GM11168 (cell line): ENCODE measurements around the gene OR5AN1.
"Not testable (repeated sequence)": the region's sequence is repeated elsewhere in the genome, so short reads cannot be mapped to it uniquely, and the experiment has no call there.

Experiments
- in situ Hi-C: fragments of 300-500 bp; cut with MboI; formaldehyde crosslinking; loops from one replicate; pipeline ENCODE4 v1.12.0; 2022; ENCODE audit warnings: low sequenced_read_pairs; ENCODE audit not compliant: unreplicated experiment

OR5AN1 gene, protein sequence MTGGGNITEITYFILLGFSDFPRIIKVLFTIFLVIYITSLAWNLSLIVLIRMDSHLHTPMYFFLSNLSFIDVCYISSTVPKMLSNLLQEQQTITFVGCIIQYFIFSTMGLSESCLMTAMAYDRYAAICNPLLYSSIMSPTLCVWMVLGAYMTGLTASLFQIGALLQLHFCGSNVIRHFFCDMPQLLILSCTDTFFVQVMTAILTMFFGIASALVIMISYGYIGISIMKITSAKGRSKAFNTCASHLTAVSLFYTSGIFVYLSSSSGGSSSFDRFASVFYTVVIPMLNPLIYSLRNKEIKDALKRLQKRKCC

GRCh38 chr11:59358595-59358994 lies at the start of gene OR5AN1:
TSS of gene OR5AN1 (plus strand) at chr11:59358895. CDS start at chr11:59364459, 5,564 bp downstream.
- in situ Hi-C loops: no loop called here

DNA sequence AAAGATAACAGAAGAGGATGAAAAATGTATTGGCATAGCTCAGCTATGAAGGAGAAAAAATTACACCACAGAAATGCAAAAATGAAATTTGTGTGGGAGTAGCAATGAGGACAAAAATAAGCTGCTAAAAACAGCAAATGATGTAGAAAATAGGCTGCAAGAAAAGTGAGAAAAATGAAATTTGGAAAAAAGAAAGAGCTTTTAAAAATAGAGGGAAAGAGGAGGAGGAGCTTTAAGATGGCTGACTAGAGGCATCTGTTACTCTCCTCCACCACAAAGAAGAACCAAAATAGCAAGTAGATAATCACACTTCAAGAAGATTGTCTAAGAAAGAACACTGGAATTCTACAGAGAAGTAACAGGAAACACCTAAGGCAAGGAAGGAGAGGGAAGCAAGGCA lies 23.7 kb upstream of the OR5AN1 start:
- in situ Hi-C loops: no loop called here

- in situ Hi-C loops: no loop called here
Observed at GRCh38 chr11:59336176-59336575, 22.5 kb upstream of the OR5AN1 start.

GRCh38 chr11:59336931-59337330 lies 21.8 kb upstream of the OR5AN1 start:
- in situ Hi-C loops: no loop called here

DNA sequence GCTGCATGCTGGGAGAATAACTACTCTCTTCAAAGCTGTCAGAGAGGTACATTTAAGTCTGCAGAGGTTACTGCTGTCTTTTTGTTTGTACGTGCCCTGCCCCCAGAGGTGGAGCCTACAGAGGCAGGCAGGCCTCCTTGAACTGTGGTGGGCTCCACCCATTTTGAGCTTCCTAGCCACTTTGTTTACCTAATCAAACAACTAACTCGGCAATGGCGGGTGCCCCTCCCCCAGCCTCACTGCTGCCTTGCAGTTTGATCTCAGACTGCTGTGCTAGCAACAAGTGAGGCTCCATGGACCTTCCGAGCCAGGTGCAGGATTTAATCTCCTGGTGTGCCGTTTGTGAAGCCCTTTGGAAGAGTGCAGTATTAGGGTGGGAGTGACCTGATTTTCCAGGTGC lies 9.0 kb upstream of the OR5AN1 start:
- in situ Hi-C loops: not testable (repeated sequence)

DNA sequence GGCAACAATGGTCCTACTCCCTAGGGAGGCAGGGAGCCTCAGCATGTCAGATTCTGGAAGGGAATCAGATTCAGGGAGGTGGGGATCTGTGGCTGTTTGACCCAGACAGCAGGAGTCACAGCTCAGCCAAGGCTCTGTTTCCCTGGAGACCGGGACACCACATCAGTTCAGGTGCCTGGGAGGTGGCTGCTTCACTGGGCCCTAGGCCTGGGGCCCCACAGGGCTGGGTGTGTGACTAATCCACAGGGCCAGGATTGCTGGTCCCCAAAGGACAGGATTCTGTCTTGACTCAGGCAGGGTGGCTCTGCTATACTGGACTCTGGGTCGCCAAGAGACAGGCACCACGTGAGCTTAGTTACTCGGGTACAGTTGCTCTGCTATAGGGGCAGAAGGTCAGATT lies 3.5 kb upstream of the OR5AN1 start:
- in situ Hi-C loops: no loop called here

- in situ Hi-C loops: no loop called here
Observed at GRCh38 chr11:59356561-59356960, 2.1 kb upstream of the OR5AN1 start.

DNA sequence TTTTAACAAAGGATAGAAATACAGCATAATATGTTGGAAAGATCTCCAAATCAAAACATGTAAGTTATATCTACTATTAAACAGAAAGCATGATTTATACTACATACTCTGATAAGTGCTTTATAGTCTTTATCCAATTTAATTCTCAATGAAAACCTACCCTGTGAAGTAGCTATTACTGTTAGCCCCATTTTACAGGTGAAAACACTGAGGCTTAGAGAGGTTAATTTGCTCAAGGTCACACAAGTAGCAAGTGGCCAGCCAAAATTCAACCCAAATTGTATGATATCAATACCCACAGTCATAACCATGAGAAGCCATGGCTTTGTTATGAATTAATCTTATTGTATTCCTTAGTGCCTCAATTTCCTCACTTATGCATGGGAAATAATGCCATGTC lies 675 bp upstream of the OR5AN1 start:
- in situ Hi-C loops: no loop called here

- in situ Hi-C loops: no loop called here
Observed at GRCh38 chr11:59365232-59366018, 6.7 kb downstream of the OR5AN1 start.

DNA sequence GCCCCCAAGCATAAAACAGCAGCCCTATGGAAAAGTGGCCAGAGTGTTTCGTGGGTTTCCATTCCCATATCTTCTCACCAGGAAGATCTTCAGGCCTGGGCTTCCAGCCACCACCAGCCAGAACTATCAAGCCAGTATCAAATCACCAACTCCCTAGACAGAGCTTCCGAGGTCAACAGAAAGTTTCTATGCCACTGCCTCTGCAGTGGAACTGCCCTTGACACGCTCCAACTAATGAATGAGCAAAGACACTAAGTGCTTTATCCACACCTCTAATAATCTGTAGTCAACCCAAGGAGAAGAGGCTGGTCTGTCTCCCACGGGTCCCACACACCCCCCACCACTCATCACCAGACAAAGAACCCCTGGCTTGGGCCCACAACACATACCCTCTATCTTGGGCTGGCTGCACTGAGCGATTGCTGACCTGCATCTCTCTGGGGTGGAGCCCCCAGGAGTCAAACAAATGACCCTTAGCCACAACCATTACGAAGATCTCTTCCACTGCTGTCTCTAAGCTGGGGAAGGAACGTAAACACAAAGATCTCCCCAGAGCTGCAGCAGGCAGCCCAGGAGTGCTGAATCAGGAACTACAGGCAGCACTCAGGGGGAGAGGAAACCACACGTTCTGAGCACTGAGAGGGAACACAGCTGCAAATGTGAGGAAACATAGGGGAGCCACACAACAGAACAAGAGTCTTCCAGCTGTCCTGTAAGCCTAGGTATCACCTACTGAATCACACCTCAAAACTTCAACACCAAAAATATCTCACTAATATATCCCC lies 9.7 kb downstream of the OR5AN1 start:
- in situ Hi-C loops: no loop called here

- in situ Hi-C loops: not testable (repeated sequence)
Observed at GRCh38 chr11:59372324-59372723, 13.6 kb downstream of the OR5AN1 start.

DNA sequence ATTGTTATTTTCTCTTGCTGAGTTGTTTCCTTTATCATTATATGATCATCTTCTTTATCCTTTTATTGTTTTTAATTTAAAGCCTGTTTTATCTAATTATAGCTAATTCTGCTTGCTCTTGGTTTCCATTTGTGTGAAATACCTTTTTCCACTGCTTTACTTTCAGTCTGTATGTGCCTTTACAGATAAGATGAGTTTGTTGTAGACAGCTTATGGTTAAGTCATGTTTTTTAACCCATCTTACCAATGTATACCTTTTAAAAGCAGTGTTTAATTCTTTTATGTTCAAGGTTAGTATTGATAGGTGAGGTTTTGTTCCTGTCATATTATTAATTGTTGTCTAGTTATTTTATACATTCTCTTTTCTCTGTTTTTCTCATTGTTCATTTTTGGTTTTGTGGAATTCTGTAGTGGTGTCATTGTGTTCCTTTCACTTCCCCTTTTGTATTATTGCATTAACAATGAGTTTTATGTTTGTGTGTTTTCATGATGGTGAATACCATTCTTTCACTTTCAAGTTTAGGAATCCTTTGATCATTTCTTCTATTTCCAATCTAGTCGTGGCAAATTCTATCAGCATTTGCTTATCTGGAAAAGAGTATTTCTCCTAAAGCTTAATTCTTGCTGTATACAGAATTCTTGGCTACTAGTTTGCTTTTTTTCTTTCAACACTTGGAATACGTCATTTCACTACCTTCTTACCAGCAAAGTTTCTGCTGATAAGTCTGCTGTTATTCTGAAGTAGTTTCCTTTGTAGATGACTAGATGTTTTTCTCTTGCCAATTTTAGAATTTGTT lies 21.8 kb downstream of the OR5AN1 start:
- in situ Hi-C loops: no loop called here

DNA sequence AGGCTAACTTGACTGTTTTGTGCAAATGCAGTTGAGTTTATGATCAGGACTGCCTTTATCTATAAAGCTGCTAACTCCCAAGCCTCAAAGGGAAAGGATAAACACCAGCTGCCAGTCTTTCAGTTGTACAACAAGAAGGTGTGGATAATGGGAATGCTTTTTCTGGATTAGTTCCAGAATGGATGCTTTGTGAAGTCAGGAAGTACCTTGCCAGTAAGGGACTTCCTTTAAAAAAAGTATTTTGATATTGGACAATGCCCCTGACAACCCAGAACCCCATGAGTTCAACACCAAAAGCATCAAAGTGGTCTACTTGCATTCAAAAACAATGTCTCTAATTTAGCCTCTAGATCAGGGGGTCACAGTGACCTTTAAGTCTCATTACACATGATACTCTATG lies 35.5 kb downstream of the OR5AN1 start:
- in situ Hi-C loops: no loop called here

- in situ Hi-C loops: no loop called here
Observed at GRCh38 chr11:59400461-59401261, 42.0 kb downstream of the OR5AN1 start.

- in situ Hi-C loops: no loop called here
Observed at GRCh38 chr11:59401262-59401552, 42.5 kb downstream of the OR5AN1 start.

GRCh38 chr11:59403546-59403945 lies 44.9 kb downstream of the OR5AN1 start:
- in situ Hi-C loops: no loop called here

DNA sequence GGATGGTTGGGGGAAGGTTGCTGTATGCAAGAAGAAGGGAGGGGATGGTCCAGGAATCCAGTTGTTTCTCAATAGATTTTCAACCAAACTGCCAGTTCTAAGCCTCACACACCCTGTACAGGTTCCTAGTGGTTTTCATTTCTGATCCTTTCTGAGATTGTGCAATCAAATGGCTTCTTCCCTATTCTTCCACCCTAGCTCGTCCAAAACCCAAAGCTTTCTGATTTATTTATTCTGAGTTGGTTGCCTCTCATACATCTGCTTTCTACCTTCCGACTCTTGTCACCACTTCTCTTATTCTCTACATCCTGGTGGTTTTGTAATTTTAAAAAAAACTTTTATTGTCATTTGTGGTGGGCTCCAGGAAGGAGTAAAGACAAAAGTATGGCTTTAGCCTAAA lies 55.0 kb downstream of the OR5AN1 start:
- in situ Hi-C loops: no loop called here

DNA sequence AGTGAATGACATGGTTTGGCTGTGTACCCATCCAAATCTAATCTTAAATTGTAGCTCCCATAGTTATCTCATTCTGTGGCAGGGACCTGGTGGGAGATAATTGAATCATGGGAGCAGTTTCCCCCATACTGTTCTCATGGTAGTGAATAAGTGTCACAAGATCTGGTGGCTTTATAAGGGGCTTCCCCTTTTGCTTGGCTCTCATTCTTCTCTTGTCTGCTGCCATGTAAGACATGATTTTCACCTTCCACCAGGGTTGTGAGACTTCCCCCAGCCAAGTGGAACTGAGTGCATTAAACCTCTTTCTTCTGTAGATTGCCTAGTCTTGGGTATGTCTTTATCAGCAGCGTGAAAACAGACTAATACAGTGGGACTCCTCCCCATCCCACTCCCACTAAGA lies 56.4 kb downstream of the OR5AN1 start:
- in situ Hi-C loops: no loop called here

DNA sequence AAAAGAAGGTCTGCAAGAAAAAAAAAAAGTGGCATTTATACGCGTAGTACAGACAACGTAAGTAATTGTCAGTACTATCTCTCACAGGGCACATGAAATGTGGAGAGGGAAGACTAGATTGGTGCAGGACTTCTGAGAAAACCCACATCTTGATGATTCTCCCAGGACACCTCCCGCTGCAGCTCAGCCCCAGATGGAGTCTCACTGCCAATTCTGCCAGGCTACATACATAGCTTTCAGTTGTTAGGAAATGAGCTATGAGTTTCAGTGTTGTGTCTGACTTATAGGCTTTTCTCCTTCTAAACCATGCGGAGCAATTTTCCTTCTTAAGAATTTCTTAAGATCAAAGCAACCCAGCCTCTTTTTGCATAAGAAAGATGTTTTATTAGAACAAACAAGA lies 57.9 kb downstream of the OR5AN1 start:
- in situ Hi-C loops: no loop called here

DNA sequence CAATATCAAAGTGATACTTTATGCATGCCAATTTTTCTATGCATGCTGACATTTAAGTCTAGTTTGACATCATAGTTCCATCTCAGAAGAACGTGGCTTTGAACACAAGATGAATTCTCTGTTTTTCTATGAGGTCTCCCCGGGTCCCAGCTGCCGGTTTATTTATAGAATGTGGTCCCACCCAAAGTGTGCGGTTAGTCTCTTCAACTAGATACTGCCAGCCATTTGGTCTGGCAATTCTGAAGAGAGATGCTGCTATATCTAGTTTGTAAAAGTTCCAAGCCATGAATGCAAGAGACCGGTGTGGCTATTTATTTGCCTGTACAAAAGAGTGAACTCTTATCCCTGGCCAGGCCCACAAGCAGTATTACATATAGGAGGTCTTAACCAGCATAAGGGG lies 58.3 kb downstream of the OR5AN1 start:
- in situ Hi-C loops: no loop called here
